ENCODE results near the gene KIF12.

Gene KIF12

DNA sequence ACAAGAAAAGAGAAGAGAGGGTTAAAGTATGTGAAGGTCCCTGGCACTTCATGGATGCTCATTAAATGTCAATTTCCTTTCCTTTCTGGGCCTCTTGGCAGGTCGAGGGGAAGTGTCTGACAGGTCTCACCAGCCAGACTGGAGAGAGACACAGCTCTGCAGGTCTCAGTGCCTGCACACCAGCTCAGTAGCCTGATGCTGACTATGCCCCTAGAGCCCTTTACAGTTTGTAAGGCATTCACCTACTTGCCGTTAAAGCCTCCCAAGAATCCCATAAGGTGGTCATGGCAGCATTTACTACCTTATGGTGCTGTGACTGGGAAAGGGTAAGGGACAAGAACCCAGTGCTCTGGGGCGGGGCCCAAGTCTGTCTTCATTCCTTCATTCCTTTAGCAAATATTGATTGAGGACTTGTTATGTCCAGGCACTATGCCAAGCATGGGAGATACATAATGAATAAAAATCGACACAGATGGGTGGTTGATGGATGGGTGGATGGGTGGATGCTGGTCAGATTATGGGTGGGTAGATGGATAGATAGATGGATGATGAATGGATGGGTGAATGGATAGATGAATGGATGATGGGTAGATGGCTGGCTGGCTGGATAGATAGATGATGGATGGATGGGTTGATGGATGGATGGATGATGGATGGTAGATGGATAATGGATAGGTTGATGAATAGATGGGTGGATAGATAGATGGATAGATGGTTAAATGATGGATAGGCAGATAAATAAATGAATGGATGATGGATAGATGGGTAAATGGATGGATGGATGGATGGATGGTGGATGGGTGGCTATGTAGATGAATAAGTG is 21.3 kb upstream of the KIF12 start:
- H3K9me3 Mint-ChIP-seq: no peaks in the 10 kb centered on the region
- DNase-seq: no peak
- H3K27ac Mint-ChIP-seq: no peak overlapping the region
- H3K36me3 Mint-ChIP-seq (ENCODE audit: insufficient read depth): no peaks in the 10 kb centered on the region
- H3K4me1 Mint-ChIP-seq (ENCODE audit: low read depth in 2 of 2): no peaks in the 10 kb centered on the region
- peaks cover 25 to 39% of the 10 kb centered on the region in 2 donors for H3K27me3 Mint-ChIP-seq
- H3K4me3 Mint-ChIP-seq: no peak overlapping the region
- ATAC-seq (replicated peaks): no peak

GRCh38 chr9:114119242-114120191 is 20.4 kb upstream of the KIF12 start:
- Mint-ChIP-seq H3K4me1 (ENCODE audit: low read depth in 2 of 2) (no peaks in the 10 kb centered on the region), H3K9me3 (no peaks in the 10 kb centered on the region), H3K27ac (no peak overlapping the region), H3K4me3 (no peak overlapping the region), H3K27me3 (peaks cover 25 to 39% of the 10 kb centered on the region in 2 donors), H3K36me3 (ENCODE audit: insufficient read depth) (no peaks in the 10 kb centered on the region)
- DNase-seq: no peak
- ATAC-seq (replicated peaks): no peak

DNA sequence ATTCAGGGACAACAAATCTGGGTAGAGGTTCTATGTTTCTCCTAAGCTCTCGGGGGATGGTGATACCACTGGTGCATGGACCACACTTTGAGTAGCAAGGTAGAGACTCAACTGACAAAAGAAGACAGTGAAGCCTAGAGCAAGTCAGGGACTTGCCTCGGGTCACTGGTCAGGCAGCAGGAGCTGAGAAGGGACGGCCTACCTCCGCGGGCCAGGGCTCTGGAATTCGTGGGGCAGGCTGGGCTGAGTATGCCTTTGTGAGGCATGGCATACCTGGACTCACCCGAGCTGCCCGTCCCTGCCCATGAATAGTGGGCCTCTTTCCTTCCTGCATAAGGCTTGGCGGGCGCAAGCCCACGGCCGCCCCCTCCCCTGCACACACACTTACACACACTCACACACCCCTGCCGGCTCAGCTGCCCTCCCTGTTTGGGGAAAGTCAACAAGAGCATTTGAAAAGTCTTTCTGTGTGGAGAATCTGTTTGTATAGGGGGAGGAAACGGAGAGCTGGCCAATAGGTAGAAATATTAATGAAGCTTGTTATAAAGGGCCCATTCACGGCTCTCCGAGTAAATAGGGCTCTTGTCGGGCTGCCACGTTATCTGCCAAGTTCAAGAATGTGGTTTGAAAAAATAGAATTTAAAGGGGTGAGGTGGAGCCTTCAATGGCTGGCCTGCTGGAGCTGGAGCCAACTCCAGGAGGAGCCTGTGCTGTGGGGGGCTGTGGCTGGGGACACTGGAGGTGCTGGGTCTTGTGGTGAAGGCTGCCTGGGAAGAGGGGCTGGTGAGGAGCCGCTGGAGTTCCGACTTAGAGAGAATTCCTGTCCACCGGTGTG is 19.1 kb upstream of the KIF12 start:
- H3K27me3 Mint-ChIP-seq: peaks cover 35 to 46% of the 10 kb centered on the region in 2 donors
- DNase-seq: no peak
- no peak overlapping the region for H3K27ac Mint-ChIP-seq
- no peak for ATAC-seq (replicated peaks)
- H3K4me1 Mint-ChIP-seq (ENCODE audit: low read depth in 2 of 2): no peaks in the 10 kb centered on the region
- H3K9me3 Mint-ChIP-seq: no peaks in the 10 kb centered on the region
- H3K4me3 Mint-ChIP-seq: no peak overlapping the region
- no peaks in the 10 kb centered on the region for H3K36me3 Mint-ChIP-seq (ENCODE audit: insufficient read depth)

- DNase-seq (no peak), ATAC-seq (replicated peaks) (no peak)
- peaks cover 41 to 52% of the 10 kb centered on the region in 2 donors for H3K27me3 Mint-ChIP-seq
- H3K27ac Mint-ChIP-seq: no peak overlapping the region
- peaks cover 3% of the 10 kb centered on the region for H3K36me3 Mint-ChIP-seq (ENCODE audit: insufficient read depth)
- H3K4me3 Mint-ChIP-seq: no peak overlapping the region
- H3K4me1 Mint-ChIP-seq (ENCODE audit: low read depth in 2 of 2): no peaks in the 10 kb centered on the region
- no peaks in the 10 kb centered on the region for H3K9me3 Mint-ChIP-seq
Measured at GRCh38 chr9:114117614-114117995, 18.5 kb upstream of the KIF12 start.

GRCh38 chr9:114116126-114116747 is 17.1 kb upstream of the KIF12 start:
- H3K27ac Mint-ChIP-seq: no peak overlapping the region
- DNase-seq: no peak
- no peaks in the 10 kb centered on the region for H3K9me3 Mint-ChIP-seq
- H3K4me1 Mint-ChIP-seq (ENCODE audit: low read depth in 2 of 2): no peaks in the 10 kb centered on the region
- peaks cover 48 to 55% of the 10 kb centered on the region in 2 donors for H3K27me3 Mint-ChIP-seq
- no peak overlapping the region for H3K4me3 Mint-ChIP-seq
- ATAC-seq (replicated peaks): no peak
- peaks cover 3% of the 10 kb centered on the region for H3K36me3 Mint-ChIP-seq (ENCODE audit: insufficient read depth)

- Mint-ChIP-seq H3K27ac (no peak overlapping the region), H3K4me3 (no peak overlapping the region), H3K27me3 (peaks cover 51 to 55% of the 10 kb centered on the region in 2 donors), H3K9me3 (no peaks in the 10 kb centered on the region), H3K36me3 (ENCODE audit: insufficient read depth) (peaks cover 3% of the 10 kb centered on the region), H3K4me1 (ENCODE audit: low read depth in 2 of 2) (no peaks in the 10 kb centered on the region)
- DNase-seq: no peak
- ATAC-seq (replicated peaks): no peak
Measured at GRCh38 chr9:114115654-114116125, 16.6 kb upstream of the KIF12 start.

DNA sequence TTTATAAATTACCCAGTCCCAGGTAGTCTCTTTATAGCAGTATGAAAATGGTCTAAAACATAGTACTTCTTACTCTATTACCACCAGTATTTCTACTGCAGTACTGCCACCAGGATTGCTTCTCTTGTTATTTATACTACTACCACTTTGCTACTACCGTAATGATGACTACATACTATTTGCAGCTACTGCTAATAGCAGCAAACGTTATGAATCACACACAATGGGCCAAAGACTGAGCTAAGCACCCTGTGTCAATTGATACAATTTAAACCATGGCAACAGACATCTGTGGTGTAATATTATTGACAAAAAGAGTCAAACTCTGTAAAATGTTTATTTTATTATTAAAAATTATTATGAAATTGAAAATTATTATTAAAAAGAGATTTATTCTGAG is 15.3 kb upstream of the KIF12 start:
- no peak for DNase-seq
- ATAC-seq (replicated peaks): no peak
- Mint-ChIP-seq H3K4me3 (no peak overlapping the region), H3K27ac (no peak overlapping the region), H3K9me3 (no peaks in the 10 kb centered on the region), H3K4me1 (ENCODE audit: low read depth in 2 of 2) (no peaks in the 10 kb centered on the region), H3K36me3 (ENCODE audit: insufficient read depth) (peaks cover 3% of the 10 kb centered on the region), H3K27me3 (peaks cover 51 to 55% of the 10 kb centered on the region in 2 donors)

DNA sequence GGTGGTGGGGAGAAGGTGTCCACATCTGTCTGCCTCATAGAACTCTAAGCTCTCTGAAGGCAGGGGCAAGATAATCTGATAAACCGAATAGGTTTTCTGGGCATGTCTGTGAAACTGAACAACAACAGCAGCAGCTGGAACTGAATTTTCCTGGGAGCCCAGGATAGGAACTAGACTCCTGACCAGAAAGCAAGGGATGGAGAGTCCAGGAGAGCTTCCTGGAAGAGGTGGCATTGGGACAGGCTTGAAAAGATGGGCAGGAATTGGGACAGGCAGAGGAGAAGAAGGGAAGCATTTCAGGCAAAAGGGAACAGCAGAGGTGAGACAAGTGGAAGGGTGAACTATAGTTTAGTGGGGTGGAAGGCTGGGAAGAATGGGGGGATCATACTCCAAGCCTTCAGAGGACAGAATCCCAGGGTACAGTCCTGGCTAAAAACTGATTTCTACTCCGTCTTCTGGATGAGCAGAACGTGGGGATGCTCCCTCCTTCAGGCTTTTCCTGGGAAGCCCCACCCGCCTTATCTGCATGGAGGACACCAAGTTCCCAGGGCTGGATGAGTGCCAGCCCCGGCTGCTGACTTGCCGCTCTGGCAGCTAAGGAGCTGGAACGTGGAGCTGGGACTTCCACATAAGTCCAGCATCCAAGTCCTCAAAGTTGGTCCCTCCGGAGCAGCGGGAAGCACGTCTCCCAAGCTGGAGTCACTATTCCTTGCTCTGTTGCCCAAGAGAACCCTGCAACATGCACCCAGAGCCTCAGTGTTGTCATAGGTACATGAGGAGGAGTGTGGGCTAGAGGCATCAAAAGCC is 13.9 kb upstream of the KIF12 start:
- Mint-ChIP-seq H3K36me3 (ENCODE audit: insufficient read depth) (peaks cover 3% of the 10 kb centered on the region), H3K27ac (no peak overlapping the region), H3K27me3 (peaks cover 41 to 55% of the 10 kb centered on the region in 2 donors), H3K9me3 (no peaks in the 10 kb centered on the region), H3K4me3 (no peak overlapping the region), H3K4me1 (ENCODE audit: low read depth in 2 of 2) (no peaks in the 10 kb centered on the region)
- no peak for DNase-seq
- no peak for ATAC-seq (replicated peaks)

GRCh38 chr9:114112325-114112724 is 13.2 kb upstream of the KIF12 start:
- no peaks in the 10 kb centered on the region for H3K9me3 Mint-ChIP-seq
- no peak overlapping the region for H3K27ac Mint-ChIP-seq
- no peak overlapping the region for H3K4me3 Mint-ChIP-seq
- ATAC-seq (replicated peaks): no peak
- peaks cover 35 to 49% of the 10 kb centered on the region in 2 donors for H3K27me3 Mint-ChIP-seq
- peaks cover 3% of the 10 kb centered on the region for H3K36me3 Mint-ChIP-seq (ENCODE audit: insufficient read depth)
- no peak for DNase-seq
- H3K4me1 Mint-ChIP-seq (ENCODE audit: low read depth in 2 of 2): no peaks in the 10 kb centered on the region

- H3K4me1 Mint-ChIP-seq (ENCODE audit: low read depth in 2 of 2): no peaks in the 10 kb centered on the region
- DNase-seq: no peak
Measured at GRCh38 chr9:114110180-114110579, 11.1 kb upstream of the KIF12 start.

DNA sequence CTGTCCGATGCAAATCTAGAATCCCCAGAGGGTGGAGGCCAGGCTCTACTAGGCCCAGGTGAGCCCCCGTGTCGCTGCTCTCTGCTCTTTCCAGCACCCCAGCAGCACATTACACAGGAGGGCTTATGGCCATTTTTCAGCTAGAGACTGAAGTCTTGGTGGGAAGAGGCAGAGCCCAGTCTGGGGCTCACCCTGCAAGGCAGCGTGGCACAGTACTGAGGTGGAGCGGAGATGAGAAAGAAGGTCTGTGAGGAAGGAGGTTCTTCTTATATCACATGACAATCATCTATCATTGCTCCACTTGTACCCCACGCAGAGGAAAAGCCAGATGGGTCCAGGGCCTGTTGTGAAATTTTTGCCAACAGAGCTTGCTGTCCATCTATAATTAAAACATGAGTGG is 10.0 kb upstream of the KIF12 start:
- Mint-ChIP-seq H3K4me3 (no peak overlapping the region), H3K4me1 (ENCODE audit: low read depth in 2 of 2) (no peaks in the 10 kb centered on the region), H3K27ac (no peak overlapping the region), H3K36me3 (ENCODE audit: insufficient read depth) (peaks cover 3% of the 10 kb centered on the region), H3K27me3 (peaks cover 29 to 31% of the 10 kb centered on the region in 2 donors), H3K9me3 (no peaks in the 10 kb centered on the region)
- ATAC-seq (replicated peaks): no peak
- no peak for DNase-seq

More at GRCh38 chr9:114110180-114110579, 11.1 kb upstream of the KIF12 start:
- no peak overlapping the region for H3K27ac Mint-ChIP-seq
- peaks cover 3% of the 10 kb centered on the region for H3K36me3 Mint-ChIP-seq (ENCODE audit: insufficient read depth)
- ATAC-seq (replicated peaks): no peak
- no peak overlapping the region for H3K4me3 Mint-ChIP-seq
- no peaks in the 10 kb centered on the region for H3K9me3 Mint-ChIP-seq
- H3K27me3 Mint-ChIP-seq: peaks cover 32 to 37% of the 10 kb centered on the region in 2 donors

All from effector memory CD8-positive, alpha-beta T cell (primary cell).